GM18505 (cell line): ENCODE data around the gene BRAF.
"Not testable (repeated sequence)": the region's sequence is repeated elsewhere in the genome, so short reads cannot be mapped to it uniquely, and the experiment has no call there.

Experiments used
- ATAC-seq: cut with Tn5 transposase; IDR thresholded peaks from one replicate; pipeline ENCODE4 v1.9.1; 2021; ENCODE audit not compliant: unreplicated experiment
- POLR2A ChIP-seq: IDR thresholded peaks from 4 replicates; pipeline ENCODE4 v1.6.1; 2011; ENCODE audit warnings: borderline replicate concordance; ENCODE audit not compliant: insufficient read depth, insufficient read length; ENCODE audit errors: extremely low read depth

Gene BRAF

DNA sequence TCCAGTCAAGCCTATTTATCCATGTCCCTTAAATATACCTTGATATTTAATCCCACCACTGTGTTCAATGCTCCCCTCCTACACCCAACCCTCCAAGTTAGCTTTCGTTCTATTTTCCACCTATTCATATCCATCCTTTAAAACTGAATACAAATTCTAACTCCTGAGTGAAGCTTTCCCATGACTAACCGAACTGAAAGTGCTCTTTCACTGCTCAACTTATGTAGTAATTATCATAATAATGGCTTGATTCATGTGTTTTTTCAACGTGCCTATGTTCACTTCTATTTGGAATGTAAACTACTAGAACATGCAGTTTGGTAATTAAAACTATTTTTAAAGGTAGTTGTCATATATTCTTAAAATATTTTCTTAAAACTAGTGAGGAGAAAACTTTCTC, 170.2 kb downstream of the BRAF start:
- ATAC-seq: no peak
- no peak for TF ChIP-seq POLR2A

DNA sequence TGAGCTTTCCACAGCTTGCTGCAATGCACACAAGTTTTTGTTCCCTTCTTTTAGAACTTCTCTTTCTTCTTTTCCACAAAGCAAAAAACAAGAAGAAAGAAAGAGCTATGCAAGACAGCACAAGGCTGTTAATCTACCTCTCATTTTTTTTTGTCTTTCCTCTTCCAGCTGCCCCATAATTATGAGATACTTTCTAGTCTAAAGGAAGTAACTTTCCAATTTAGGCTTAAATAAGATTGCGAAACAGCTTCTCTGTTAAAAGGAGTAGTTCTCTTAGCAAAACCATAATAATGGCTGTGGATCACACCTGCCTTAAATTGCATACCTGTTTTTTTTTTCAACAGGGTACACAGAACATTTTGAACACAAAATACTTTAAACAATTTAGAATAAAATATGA, 172.2 kb downstream of the BRAF start:
- no peak for ATAC-seq
- no peak for TF ChIP-seq POLR2A

GRCh38 chr7:140746751-140747150, 178.0 kb downstream of the BRAF start:
- no peak for TF ChIP-seq POLR2A
- no peak for ATAC-seq

DNA sequence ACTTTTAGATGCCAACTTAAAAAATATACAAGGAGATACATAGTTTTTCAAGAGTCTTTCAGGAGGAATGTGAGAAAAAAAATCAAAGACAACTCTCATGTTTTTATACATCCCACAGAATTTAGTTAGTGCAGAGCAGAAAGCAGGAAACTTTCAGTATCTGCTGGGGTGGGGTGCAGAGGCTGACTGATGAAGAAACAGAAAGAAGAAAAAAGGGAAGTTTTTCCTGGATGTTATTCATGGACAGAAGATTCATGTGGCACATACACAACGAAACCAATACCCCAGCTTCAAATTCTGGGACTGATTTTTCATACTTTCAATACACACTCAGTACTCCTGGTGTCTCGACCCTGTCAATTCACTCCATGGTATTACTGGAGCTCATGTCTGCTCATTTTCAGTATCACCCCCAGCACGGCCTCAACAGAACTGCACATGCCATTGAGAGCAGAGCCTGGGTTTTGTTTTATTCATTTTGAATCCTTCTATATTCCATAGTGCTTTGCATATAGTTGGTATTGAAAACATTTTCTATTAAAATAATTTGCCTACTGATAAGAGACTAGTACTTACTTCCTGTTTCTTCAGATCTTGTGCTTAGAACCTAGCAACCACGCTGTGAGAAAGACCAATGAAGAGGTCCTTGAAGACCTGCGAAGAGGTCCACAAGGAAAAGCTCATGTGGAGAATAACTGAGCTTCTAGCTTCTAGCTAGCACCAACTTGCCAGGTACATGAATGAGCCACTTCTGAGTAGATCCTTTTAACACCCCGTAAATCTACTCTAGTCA, 179.3 kb downstream of the BRAF start:
- no peak for ATAC-seq
- TF ChIP-seq POLR2A: no peak

DNA sequence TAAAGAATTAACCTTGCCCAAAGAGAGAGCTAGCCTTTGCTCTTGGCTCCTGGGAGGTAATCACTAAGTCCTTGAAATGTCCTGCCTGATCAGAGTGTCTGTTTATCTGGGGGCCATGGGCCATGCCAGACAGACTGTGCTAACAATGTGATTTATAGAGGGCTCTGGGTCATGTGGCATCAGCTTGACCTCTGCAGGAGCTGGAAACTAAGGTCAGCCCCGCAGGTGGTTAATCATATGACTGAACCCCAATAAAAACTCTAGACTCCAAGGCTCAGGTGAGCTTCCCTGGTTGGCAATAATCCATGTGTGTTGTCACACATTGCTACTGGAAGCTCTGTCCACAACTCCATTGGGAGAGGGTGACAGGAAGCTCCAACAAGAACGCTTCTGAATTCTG, 180.7 kb downstream of the BRAF start:
- no peak for ATAC-seq
- TF ChIP-seq POLR2A: no peak

GRCh38 chr7:140743255-140743654, 181.5 kb downstream of the BRAF start:
- ATAC-seq: not testable (repeated sequence)

DNA sequence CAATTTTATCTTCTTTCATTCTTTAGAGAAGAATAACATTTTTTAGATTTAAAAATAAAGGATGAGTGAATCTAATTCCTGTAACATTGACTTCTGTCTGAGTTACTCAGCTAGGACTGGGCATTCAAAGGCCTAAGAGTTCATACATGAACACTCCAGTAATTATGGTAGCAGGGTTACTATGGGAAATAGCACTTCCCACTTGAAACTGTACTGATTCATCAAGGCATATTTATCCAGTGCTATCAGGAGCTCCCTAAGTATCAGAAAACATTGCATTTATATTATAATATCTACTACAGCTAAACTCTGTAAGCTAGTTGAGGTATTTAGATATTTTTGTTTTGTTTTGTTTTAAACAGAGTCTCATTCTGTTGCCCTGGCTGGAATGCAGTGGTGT, 186.4 kb downstream of the BRAF start:
- ATAC-seq: no peak
- no peak for TF ChIP-seq POLR2A

DNA sequence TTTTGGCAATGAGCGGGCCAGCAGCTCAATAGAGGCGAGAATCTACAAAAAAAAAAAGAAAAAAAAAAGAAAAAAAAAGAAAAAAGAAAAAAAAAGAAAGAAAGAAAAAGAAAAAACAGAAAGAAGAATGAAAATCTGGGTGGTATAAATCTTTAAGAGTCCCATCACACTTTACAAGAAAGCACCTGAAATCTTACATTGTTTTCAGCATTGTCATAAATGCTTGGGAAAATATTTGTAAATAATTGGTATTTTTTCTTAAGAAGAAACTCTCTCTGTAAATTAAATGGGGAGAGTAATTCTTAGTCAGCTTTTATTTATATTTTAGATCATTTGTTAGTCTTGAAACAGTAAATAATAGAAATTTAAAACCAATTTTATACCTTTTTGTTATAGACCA, 190.0 kb downstream of the BRAF start:
- ATAC-seq: no peak
- no peak for TF ChIP-seq POLR2A

DNA sequence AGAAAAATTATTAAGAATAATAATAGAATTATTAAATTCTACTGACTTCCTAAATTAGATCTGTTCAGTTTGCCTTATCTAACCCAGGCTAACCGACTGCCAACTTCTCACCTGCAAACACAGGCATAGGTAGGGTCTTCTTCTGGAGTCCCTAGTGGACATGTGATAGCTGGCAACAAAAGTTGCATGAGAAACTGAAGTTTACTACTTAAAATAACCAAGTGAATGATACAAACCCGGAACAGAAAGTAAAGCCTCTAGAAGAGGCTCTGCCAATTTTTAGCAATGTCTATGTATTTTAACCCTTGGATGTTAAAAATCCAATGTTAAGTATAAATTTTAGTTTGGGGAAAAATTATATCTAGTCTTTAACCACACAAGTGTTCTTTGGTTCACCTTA, 190.6 kb downstream of the BRAF start:
- no peak for ATAC-seq

GRCh38 chr7:140732416-140732815, 192.3 kb downstream of the BRAF start:
- ATAC-seq: no peak
- no peak for TF ChIP-seq POLR2A

More for the DNA sequence above, 190.6 kb downstream of the BRAF start:
- TF ChIP-seq POLR2A: no peak

- ATAC-seq: no peak
- TF ChIP-seq POLR2A: no peak
Observed at GRCh38 chr7:140726281-140726680, 198.4 kb downstream of the BRAF start.

DNA sequence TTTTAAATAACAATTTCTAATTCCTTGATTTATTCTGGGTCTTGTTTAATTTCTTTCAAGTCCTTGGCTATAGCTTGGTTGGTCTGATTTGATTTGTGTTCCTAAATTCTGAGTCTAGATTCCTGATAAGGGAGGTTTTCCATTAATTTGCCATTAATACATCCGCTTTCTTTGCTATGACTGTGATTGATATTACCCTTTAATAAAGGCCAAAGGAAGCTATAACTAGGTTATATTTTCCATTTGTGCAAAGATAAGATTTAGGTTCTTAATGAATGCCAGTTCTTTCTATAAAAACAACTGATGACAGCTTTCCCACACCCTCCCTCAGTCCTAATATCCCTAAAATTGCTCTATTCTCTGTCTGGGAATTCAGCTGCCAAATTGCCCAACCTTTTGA, 200.0 kb downstream of the BRAF start:
- no peak for ATAC-seq
- TF ChIP-seq POLR2A: no peak

GRCh38 chr7:140723574-140723973, 201.2 kb downstream of the BRAF start:
- TF ChIP-seq POLR2A: no peak
- ATAC-seq: no peak

DNA sequence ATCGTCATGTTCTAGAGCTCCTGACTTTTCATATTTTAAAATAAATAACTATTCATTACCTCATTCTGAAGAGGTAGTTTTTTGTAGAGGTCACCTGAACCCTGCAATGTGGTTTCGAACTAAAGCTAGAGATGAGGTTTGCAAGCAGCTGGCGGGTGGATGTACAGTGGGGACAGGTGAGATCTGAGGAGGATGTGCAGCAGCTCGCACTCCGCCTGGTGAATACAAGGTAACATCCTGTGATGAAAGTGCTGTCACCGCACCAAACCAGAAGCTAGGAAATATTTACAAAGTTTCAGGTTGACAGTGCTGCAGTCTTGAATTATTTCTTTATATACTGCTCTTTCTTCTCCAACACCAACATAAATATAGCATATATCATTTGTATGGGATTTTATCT, 201.7 kb downstream of the BRAF start:
- TF ChIP-seq POLR2A: no peak
- ATAC-seq: no peak

GRCh38 chr7:140722254-140722653, 202.5 kb downstream of the BRAF start:
- no peak for ATAC-seq
- no peak for TF ChIP-seq POLR2A

DNA sequence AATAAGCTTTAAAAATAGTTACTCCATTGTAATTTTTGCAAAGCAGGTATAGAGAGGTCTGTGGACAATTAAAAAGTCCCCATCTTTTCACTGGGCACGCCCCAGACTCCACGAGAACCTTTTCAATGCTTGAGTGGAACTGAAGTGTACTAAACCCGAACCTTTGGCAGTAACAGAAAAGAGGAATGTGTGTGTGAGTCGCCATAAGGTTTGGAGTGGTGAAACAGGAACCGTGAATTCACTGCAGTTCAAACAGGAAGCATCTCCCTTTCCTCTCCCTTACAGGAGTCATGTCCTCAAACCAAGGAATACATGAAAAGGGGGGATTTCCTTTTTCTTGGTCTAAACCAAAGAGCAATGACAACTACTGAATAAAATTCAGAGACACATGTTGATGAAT, 205.0 kb downstream of the BRAF start:
- TF ChIP-seq POLR2A: no peak
- ATAC-seq: no peak
